ENCODE data around the gene OR4Q3.
"Not testable (repeated sequence)": the region's sequence is repeated elsewhere in the genome, so short reads cannot be mapped to it uniquely, and the experiment has no call there.

Gene OR4Q3

DNA sequence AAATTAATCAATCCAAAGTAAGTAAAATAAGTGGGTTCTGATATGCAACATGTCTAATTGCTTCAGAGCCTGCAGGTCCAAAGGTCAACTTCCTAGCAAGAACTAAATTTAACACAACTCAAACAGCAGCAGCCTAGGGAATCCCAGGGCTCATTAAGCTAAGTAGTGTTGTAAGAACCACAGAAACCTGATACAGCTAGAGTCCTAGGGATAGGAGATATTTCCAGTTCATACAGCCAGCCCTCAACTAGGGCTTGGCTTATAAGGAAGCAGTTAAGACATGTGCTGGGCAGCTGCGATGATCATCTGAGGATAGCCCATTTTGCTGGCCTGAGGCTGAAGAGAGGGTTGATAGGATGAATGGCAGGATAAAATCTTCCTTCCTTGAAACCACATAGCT lies at the start of gene OR4Q3:
Gene OR4Q3, plus strand, starts transcription at position 316 of the 400 bp plus-strand sequence.
- DNase-seq (ENCODE audit: low spot score), result no peak

DNA sequence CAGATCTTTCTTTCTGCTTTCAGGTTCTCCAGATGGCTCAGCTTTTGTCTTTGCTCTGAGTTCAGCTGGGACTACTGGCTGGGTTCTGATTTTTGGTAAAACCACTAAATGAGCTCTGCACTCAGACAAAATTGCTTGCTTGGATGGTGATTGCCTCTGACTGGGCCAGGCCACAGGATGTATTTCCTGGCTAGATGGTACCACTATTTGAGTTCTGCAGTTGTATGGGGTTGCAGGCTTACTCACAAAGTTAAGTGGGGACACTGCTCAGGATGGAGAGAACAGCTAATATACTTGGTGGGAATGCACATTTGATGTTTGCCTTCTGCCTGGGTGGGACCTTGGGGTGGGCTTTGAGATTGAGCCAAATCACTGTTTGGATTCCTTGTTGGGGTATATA lies 14.0 kb upstream of the OR4Q3 start:
- no peak for DNase-seq (ENCODE audit: low spot score)

DNA sequence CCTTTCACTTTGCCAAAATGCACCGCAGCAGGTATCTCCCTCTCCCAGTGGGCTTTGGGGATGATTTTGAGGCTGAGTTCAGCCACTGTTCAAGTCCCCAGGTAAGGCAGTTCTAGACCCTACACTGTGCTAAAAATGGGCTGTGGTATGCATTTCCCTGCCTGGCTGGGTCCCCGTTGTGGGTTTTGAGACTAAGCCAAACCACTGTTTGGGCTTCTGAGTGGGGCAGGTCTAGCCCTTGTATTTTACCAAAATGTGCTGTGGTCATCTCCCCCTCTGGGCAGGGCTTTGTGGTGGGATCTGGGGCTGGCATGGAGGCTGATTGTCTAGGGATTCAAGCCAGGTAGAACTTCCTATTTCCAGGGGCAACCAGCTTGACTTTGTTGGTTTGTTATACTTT lies 13.6 kb upstream of the OR4Q3 start:
- DNase-seq (ENCODE audit: low spot score), result no peak

DNA sequence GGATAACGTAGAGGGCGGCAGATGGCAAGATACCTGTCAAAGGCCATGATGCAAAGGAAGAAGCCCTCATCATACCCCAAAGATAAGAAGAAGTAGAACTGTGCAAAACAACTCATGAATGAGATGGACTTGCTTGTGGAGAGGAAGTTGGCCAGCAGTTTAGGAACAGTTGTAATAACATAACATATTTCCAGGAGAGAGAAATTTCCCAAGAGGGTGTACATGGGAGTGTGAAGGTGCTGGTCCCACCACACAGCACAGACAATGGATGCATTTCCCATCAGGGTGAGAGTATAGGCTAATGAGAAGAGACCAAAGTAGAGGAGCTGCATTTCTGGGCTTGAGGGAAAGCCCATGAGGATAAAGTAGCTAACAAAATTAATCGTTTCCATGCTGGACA lies 9.5 kb upstream of the OR4Q3 start:
- not testable (repeated sequence) for DNase-seq (ENCODE audit: low spot score)

DNA sequence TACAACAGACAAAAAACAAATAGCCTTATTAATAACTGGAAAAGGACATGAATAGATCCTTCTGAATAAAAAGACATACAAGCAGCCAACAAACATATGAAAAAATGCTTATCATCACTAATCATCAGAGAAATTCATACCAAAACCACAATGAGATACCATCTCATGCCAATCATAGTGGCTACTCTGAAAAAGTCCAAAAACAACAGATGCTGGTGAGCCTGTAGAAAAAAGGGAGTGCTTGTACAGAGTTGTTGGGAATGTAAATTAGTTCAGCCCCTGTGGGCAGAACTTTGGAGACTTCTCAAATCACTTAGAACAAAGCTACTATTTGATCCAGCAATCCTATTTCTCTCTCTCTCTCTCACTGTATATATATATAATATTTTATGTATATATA lies 8.9 kb downstream of the OR4Q3 start:
- not testable (repeated sequence) for DNase-seq (ENCODE audit: low spot score)

DNA sequence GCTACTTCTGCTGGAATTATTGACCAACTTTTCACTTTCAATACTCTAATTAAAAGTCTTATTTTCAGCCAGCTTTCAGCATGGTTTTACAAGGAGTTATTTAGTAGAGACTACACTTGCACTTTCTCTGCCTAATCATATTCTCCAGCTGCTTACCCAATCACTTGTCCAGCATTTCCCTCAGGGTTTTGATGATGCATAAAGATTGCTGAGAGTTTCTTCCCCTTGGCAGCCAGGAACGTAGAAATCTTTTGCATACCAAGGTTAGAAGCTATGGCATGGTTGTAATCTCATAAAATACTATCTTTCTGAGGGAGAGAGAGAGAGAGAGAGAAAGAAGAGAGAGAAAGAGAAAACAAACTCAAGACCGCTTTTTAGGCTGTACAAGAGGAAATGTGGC lies 10.8 kb downstream of the OR4Q3 start:
- no peak for DNase-seq (ENCODE audit: low spot score)

DNA sequence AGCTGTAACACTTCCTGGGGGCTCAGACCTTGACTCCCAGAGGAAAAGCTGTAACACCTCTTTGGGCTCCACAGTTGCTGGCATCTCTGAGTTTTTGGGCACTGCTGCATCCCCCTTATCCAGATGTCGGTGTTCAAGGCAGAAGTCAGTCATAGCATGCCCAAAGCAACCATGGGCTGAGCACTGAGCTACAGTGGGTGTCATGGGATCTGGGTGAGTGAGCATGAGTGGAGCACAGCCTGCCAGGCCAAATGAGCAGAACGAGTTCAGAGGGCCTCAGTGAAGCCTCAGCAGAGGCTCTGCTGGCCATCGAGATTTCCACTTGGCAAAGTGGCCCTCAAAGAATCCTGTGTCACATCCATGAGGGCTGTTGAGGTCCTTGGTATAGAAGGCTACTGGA lies 28.1 kb downstream of the OR4Q3 start:
- not testable (repeated sequence) for DNase-seq (ENCODE audit: low spot score)

DNA sequence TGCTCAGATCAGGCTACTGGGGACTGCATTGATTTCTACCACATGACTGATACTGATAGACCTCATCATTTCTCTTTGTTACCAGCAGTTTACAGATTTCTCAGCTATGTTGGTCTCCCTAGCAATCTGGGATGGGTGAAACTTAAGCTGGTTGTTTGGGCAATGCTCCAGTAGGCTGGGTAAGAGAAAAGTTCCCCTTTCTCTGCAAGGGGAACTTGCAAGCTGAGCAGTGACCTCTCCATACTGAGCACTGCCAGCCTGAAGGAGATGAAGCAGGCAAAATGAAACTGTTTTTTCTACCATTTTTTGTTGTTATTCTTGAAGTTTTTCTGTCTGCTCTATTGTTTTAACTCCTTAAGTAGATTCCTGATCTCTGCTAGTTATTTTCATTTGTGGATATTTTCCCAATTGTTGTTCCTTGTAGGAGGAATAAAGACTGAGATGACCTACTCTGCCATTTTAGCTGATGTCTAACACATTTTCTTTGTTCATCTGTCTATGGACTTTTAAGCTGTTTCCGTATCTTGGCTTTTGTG lies 28.6 kb downstream of the OR4Q3 start:
- DNase-seq (ENCODE audit: low spot score), result no peak

DNA sequence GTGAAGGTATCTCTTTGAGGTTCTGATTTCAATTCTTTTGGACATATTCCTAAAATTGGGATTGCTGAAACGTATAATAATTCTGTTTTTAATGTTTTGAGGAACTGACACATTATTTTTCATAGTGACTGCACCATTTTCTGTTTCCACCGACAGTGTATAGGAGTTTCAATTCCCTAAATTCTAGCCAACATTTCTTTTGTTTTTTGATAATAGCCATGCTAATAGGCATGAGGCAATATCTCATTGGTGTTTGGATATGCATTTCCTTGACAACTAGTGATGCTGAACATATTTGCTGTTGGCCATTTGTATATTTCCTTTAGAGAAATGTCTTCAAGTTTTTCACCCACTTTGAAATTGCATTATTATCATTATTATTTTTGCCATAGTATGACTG lies 29.1 kb downstream of the OR4Q3 start:
- not testable (repeated sequence) for DNase-seq (ENCODE audit: low spot score)

DNA sequence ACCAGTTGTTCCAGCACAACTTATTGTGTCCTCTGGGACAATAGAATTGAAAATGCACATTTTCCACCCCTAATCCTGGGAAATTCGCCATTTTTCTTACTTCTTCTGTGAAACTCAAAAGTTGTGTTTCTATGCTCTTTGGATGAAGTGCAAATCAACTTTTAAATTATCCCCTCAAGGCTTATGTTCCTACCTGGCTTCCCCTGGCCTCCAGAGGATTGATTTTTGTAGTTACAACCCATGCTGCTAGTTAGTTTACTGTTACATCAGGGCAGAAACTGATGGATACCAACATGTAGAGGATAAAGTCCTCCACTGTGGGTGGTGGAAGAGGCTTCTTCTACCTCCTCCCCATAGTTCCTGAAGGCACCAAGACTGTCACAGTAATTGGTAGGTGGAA lies 29.8 kb downstream of the OR4Q3 start, which contains the start of gene OR4M1:
Gene OR4M1, plus strand, starts transcription at position 301 of the 400 bp plus-strand sequence. CDS start 6,819 bp downstream, outside the sequence.
- DNase-seq (ENCODE audit: low spot score), result not testable (repeated sequence)

DNA sequence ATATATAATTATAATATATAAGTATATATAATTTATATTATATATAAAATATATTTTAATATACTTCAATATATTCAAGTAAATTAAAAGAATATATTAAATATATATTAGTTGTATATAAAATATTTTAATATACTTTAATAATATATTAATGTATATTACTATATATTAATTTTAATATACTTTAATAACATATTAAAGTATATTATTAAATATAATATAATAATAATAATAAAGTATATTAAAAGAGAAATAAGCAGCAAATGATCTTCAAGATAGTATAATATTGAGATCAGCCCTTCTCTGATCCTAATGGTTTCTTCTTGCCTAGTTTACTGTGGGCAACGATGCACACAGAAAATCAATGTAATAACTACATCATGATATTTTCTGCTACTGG lies 32.2 kb downstream of the OR4Q3 start:
- DNase-seq (ENCODE audit: low spot score), result no peak

DNA sequence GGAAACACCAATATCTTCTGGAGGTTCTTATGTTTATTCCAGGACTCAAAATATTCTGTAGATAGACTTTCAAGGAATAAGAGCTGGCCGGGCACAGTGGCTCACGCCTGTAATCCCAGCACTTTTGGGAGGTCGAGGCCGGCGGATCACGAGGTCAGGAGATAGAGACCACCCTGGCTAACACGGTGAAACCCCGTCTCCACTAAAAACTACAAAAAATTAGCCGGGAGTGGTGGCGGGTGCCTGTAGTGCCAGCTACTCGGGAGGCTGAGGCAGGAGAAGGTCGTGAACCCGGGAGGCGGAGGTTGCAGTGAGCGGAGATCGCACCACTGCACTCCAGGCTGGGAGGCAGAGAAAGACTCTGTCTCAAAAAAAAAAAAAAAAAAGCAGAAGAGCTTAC lies 42.5 kb downstream of the OR4Q3 start:
- not testable (repeated sequence) for DNase-seq (ENCODE audit: low spot score)

DNA sequence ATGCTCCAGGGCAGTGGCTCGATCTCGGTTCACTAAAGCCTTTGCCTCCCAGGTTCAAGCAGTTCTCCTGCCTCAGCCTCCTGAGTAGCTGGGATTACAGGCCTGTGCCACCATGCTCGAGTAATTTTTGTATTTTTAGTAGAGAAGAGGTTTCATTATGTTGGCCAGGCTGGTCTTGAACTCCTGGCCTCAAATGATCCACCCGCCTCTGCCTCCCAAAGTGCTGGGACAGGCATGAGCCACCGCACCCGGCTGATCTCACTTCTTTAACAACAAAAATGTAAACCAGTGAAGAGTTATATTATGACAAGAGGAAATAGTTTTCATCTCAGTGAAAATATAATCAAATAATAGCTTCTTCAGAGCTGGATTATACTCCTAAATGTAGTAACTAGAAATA lies 43.9 kb downstream of the OR4Q3 start:
- not testable (repeated sequence) for DNase-seq (ENCODE audit: low spot score)

DNA sequence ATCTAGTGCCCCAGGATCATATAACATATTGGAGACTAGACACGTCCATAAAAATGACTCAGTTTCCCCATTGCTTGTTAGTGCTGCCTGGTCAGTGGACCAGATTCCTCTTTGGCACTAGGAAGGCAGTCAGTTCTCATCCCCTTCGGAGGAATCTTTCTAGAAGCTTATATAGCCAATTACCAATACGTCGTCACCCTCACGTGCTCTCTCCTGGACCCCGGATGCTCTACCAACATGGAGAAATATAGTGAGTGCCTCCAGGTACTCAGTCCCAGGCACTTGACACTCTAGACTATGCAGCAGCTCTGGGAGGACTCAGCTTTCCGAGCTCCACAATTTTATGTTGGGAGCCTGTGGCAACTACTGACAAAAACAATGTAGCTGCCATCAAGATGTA lies 44.8 kb downstream of the OR4Q3 start:
- not testable (repeated sequence) for DNase-seq (ENCODE audit: low spot score)

DNA sequence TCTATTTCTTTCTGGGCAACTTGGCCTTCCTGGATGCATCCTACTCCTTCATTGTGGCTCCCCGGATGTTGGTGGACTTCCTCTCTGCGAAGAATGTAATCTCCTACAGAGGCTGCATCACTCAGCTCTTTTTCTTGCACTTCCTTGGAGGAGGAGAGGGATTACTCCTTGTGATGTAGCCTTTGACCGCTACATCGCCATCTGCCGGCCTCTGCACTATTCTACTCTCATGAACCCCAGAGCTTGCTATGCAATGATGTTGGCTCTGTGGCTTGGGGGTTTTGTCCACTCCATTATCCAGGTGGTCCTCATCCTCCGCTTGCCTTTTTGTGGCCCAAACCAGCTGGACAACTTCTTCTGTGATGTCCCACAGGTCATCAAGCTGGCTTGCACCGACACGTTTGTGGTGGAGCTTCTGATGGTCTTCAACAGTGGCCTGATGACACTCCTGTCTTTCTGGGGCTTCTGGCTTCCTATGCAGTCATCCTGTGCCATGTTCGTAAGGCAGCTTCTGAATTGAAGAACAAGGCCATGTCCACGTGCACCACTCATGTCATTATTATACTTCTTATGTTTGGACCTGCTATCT lies 53.2 kb downstream of the OR4Q3 start:
- not testable (repeated sequence) for DNase-seq (ENCODE audit: low spot score)
